Activated CD4-positive, alpha-beta T cell treated with anti-CD3 and anti-CD28 coated beads for 1 hour (primary cell): Measurements from ENCODE around the gene UBAP2.

Experiments used
- DNase-seq: peaks from one replicate; pipeline ENCODE4 v3.0.0-alpha.2; 2020

UBAP2 gene, protein sequence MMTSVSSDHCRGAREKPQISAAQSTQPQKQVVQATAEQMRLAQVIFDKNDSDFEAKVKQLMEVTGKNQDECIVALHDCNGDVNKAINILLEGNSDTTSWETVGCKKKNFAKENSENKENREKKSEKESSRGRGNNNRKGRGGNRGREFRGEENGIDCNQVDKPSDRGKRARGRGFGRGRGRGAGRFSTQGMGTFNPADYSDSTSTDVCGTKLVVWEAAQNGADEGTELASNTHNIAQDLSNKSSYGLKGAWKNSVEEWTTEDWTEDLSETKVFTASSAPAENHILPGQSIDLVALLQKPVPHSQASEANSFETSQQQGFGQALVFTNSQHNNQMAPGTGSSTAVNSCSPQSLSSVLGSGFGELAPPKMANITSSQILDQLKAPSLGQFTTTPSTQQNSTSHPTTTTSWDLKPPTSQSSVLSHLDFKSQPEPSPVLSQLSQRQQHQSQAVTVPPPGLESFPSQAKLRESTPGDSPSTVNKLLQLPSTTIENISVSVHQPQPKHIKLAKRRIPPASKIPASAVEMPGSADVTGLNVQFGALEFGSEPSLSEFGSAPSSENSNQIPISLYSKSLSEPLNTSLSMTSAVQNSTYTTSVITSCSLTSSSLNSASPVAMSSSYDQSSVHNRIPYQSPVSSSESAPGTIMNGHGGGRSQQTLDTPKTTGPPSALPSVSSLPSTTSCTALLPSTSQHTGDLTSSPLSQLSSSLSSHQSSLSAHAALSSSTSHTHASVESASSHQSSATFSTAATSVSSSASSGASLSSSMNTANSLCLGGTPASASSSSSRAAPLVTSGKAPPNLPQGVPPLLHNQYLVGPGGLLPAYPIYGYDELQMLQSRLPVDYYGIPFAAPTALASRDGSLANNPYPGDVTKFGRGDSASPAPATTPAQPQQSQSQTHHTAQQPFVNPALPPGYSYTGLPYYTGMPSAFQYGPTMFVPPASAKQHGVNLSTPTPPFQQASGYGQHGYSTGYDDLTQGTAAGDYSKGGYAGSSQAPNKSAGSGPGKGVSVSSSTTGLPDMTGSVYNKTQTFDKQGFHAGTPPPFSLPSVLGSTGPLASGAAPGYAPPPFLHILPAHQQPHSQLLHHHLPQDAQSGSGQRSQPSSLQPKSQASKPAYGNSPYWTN

DNA sequence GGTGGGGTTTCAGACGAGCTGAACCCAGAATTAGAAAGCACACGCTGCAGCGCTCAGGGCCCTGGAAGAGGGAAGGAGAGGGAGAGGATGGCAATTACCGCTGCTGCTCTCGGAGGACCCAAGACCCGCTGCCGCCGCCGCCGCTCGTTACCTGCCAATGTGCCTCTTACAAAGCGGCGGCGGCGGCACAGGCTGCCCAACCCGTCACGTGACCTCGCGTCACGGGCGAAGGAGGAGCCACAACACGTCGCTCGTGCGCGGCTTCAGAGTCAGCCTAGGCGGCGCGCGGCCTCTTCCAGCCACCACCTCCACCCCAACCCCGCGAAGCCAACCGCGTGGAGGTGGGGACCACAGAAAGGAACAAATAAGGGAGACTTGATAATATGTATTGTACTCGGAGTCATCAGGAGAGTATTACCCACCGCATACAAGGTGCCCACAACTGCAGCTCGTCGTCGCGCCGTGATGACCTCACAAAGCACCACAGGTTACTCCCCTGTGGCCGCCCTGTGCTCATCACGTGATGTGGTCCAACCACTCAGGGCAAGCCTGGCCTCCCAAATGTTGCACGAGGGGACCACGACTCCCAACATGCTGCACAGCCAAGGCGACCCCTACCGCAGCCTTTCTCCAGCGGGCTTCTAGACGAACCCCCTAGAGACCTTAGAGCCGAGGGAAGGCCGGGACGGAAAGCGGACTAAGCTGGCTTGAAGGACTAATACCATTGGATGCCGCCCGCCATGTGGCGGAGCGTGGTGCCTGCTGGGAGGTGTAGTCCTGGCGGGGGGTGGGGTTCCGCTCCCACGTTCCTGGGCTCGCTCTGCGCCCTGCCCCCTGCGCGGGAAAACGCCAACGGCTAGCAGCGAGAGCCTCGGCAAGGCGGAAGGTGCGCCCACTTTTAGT, at the start of gene UBAP2:
Gene UBAP2, minus strand, starts transcription at position 161 of the 903 bp plus-strand sequence. CDS start 31,739 bp downstream, outside the sequence.
- DNase-seq, result peak; percentile 95

DNA sequence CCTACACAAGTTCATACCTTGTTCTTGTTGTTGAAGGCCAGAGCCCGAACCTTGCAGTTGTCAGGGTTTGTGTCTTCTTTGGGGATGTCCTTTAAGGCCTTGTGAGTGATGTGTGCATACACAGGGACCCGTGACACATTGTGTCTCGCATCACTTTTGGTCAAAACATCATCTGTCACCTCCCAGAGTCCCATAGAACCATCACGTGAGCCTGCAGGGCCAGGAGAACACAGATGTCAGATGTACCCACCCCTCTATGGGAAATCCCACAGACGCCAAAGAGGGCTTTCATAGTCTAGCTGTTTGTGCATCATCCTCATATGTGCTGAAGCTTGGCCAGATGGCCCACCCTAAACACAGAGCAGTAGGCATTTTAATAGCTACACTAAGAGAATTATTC, 49.6 kb upstream of the UBAP2 start:
- no peak for DNase-seq

DNA sequence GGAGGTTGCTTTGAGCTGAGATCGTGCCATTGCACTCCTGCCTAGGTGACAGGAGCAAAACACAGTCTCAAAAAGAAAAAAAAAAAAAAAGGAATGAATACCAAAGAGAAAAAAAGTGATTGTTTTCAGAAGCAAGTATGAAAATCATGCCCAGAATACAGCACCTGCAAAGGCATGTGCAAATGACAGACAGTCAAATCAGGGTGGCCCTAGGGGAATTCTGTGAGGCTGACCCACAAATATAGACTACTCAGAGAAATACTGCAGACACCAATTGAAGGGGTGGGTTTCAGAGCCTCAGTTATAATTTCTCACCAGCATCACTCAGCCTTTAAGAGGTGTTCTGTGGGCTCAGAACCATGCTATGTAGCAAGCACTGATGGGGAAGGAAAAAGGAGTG, 49.2 kb upstream of the UBAP2 start:
- no peak for DNase-seq

DNA sequence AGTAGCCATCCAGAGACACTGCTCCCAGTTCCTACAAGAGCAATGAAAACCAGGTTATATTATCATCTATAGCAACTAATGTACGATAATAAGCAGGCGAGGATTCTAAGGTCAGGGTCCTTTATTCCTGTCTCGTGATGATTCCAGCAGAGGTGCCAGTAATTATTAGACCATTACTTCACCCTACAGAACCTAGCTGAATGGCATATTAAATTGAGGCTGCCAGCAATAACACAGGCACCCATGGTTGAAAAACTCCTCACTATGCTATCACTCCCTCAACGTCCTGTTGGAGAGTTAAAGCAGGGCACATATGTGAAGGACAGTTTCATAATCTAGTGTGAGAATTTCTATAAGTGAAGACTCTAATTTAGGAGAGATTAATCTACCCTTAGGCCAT, 48.1 kb upstream of the UBAP2 start:
- no peak for DNase-seq

DNA sequence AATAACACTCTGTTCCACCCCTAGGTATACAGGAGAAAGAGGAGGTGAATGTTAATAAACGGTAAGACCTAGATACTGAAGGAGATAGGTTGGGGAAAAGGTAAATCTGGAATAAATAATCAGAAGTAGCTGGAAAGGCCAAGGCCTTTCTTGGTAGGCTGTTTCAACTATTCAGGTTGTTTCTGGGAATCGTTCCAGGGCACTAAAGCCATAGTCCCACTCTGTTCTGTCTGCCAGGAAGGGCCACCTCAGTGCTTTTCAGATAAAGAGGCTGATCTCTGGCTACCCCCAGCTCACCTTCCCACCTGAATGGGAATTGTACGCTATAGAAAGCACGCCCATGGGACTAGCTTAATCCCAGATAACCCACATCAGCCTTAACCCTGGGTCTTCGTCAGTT, 44.9 kb upstream of the UBAP2 start:
- DNase-seq, result no peak

DNA sequence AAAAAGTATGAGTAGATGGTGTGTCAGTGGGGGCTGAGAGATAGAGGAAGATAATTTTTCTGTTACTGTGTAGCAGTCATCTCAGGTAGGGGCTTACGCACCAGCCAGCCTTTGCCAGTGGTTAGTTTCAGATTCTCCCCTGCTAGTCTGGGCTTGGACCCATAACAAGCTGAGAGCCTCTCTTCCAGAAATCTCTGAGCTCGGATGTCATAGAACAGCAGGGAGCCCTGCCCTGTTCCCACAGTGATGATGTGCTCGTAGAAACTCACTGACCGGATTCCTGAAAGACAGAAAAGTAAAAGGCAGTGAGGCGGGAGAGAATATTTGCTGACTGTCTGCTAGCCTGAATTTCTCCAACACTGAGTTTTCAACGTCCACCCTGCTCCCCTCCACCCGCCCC, 40.6 kb upstream of the UBAP2 start:
- no peak for DNase-seq

DNA sequence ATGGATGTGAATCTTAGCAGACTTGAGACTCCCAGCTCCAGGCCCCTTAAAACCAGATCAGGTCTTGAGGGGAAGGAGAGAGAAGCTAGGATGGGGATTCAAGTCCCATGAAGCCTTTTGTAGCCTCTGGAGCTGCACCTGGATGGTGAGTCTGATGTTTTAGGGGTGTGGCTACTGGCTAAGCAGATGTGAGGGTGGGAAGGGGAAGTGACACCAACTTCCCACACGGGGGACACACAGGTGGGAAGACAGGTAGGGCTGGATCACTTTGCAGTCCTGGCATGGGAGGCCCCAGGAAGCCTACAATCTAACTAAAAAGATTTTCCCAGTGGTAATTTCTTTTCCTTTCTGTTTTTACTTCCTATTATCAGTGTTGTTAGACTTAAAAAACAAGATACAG, 38.7 kb upstream of the UBAP2 start:
- DNase-seq, result no peak

DNA sequence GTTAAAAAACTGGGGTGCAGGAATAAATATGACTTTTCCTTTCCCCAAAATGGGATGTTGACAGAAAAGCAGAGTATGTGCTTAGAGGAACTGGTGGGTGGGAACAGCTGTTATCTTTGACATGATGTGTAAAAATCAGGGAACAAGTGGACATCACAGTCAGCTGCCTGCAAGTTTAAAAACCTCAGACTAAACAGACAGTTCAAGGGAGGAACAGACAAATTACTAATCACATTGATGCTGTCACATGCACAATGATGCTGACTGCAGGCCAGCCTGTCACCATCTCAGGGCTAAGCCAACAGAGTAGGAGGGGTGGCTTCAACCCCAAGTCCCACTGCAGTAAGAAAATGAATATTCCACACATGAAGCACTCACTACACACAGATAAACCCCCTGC, 38.2 kb upstream of the UBAP2 start:
- DNase-seq, result no peak

DNA sequence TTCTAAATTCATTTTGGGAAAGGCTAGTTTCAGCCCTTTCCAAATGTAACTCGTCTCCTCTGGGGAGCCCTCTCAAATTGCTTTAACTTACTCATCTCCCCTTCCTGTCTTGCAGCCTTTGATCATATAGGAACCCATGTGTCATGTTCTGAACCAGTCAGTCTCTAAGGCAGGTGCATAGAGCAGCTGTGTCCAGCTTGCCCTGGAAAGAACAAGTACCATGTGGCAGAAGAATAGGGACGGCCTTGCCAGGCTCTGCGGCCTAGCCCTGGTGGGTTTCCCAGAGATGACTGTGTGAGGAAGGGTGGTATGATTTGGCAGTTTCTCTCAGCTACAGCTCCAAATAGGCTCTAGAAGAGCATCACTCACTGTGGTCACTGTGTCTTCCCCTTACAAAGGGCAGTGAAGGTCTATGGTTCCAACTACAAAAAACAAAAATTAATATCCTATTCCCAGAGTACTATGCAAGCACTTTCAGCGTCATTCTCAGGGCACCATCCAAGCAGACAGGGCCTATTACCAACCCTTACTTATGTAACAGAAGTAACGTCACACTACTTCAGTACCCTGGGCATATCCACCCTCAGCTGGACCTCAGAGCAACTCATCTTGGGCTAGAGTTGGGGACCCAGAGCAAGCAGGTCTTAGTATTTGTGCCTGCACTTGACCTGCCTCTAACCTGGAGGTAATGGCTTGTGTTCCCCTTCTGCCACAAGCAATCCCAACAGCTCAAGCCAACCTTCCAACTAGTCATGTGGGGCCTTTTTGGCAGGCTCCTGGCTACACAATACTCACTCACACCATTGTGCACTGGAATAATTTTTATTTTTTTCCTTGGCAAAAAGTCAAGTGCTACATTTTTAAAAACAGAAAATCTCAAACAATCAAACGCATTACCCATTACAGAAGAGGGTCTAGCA, 37.2 kb upstream of the UBAP2 start:
- no peak for DNase-seq

DNA sequence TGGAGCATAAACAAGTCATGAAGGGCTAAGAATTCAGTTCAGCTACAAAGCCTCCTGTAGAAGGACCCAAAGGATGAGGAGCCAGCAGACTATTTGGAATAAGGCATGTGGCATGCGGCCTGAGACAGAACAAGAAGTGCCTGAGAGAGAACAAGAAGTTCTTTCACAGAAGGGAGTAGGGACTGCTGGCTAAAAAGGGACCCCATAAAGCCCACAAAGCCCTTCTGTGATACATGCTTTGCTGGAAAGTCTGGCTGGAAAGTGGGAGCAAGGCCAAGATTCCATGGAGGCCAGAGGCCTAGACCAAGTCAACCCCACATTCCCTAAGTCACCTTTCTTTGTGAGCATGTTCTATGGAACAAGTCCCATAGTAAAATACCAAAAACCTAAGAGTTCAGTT, 35.9 kb upstream of the UBAP2 start:
- DNase-seq, result no peak

DNA sequence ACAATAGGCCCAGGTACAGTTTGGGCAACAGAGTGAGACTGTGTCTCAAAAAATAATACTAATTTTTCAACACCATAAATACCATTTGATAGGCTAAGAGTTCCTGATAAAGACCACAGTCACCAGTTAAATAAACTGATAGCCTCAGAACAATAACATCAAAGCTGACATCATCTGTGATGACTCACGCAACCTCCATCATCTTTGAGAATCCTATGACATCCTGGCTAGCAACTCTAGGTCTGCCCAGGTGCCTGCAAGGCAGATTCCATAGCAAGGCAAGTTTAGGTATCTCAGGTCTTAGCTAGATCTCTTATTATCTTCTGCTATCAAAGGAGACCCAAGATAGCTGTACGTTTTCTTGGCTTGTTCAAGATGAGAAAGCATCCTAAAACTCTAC, 30.5 kb upstream of the UBAP2 start:
- no peak for DNase-seq

DNA sequence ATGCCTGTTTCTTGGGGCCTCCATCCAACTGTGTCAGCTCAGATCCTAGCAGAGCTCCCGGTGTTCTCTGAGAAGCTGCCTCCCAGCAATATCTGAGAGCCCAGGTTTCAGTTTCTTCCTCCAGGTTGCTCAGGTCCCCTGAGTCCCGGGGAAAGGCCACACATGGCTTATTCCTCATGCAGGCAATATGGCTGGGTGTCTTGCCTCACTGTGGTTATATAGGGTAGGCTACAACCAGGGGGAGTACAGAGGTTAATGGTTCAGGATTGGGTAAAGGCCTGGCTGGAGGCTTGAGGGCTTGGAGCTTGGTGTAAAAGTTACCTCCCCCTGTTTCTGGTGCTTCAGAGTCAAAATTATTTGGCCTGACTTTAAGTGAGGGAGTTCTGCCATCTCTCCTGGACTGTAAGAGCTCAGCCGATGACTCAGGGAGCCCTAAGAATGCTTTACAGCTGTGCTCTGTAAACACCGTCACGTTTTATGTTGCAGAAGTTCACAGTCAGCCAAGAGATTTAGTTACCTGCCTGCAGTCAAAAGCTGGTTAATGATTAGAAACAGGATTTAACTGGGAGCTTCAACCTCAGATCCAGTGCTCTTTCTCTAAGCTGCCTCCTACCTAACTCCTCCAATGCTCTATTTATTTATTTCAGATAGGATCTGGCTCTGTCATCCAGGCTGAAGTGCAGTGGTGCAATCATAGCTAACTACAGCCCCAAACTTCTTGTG, 24.3 kb upstream of the UBAP2 start:
- DNase-seq, result no peak

DNA sequence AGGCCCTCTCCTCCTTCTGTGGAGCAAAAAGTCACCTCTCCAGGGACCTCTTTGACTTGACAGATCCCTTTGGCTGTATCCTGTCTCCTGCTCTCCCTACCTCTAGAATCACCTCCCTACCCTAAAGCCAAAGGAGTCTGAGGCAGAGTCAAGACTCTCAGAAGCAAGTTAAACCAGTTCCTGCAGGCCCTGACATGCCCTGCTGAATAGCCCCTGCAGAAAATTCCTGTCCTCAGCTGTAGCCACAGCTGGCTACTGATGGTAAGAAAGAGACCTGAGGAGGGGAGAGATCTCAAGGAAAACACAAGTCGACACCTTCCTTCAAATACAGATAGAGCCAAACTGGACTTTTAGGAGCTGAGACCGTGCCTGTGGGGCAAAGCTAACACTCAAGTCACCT, 23.7 kb upstream of the UBAP2 start:
- no peak for DNase-seq

DNA sequence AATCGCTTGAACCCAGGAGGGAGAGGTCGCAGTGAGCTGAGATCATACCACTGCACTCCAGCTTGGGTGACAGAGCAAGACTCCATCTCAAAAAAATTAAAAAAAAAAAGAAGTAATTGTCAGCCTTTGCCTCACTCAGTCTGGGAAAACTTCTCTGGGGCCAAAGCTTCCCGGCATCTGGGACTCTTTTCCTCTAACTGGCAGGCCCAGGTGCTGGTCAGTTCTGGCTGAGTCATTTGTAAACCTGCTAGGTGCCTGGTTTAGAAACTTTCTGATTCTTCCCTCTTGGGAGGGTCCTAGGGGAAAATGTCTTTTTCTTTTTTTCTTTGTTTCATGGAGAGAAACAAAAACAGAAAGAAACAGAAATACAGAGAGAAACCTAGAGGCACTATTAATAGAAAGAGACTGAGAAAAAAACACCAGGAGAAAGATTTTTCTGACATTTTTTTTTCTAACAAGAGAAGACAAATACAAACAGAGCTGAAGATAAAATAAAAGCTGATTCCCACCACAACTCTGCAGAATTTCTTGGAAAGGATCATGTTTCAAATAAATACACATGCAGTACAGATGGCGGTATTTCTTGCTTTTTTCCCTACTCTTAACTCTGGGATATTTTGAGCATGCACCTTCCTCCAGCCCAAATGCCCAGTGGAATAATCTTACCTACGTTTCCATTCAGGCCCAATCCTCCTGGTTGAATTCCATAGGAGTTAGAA, 22.1 kb upstream of the UBAP2 start:
- DNase-seq, result no peak

DNA sequence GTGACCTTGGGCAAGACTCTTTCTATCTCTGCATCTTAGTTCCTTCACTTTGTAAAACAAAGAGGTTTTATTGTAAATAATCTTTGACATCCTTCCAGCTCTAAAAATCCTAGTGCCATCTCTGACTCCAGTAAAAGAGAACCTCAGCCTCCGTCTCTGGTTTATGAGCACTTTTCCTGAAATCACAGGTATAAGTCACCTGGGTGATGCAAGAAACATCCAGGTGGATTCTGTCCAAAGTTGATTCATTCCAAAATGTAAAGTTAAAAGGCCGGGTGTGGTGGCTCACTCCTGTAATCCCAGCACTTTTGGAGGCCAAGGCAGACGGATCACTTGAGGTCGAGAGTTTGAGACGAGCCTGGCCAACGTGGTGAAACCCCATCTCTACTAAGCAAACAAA, 21.1 kb upstream of the UBAP2 start:
- no peak for DNase-seq

DNA sequence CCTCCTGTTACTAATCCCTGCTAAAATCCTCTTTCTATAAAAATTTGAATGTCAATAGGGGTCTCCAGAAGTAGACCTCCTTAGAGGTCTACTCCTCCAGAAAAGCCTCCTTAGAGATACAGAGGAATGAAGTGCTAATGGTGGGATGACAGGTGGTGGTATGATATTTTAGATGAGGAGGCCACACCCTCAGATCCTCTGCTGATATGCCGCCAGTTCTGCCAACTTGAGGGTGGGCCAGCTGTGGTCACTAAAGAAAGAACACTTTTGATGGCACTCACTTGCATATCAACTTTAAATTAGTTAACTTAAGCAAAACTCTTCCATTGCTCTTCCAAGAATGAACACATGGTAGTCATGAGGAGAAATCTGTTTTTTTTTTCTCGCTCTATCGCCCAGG, 16.9 kb upstream of the UBAP2 start:
- no peak for DNase-seq

DNA sequence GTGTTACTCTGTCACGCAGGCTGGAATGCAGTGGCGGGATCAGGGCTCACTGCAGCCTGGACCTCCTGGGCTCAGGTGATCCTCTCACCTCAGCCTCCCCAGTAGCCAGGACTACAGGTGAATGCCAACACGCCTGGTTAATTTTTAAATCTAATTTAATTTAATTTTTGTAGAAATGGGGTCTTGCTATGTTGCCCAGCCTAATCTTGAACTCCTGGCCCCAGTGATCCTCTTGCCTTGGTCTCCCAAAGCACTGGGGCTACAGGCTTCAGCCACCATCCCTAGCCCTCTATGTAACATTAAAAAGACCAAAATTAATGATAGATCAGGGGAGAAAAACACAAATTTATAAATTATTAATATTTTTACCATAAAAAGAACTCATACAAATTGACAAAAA, 11.3 kb upstream of the UBAP2 start:
- no peak for DNase-seq

DNA sequence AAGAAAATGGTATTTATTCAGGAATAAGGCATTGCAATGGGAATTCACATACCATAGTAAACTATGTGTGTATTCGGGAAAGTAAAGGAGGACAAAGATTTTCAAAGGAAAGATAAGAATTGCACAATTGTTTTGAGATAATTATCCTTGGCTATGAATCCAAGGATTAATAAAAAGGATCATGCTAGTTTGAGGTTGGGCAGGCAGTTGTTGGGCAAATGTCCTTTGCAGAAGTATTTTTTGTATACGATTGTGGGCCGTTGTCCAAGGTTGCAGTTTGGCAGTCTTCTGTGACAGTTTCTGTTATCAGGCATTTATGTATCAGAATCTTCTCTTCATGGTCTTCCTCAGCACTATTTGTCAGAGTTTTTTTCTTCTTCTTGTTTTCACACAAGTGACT, 10.6 kb upstream of the UBAP2 start:
- no peak for DNase-seq

DNA sequence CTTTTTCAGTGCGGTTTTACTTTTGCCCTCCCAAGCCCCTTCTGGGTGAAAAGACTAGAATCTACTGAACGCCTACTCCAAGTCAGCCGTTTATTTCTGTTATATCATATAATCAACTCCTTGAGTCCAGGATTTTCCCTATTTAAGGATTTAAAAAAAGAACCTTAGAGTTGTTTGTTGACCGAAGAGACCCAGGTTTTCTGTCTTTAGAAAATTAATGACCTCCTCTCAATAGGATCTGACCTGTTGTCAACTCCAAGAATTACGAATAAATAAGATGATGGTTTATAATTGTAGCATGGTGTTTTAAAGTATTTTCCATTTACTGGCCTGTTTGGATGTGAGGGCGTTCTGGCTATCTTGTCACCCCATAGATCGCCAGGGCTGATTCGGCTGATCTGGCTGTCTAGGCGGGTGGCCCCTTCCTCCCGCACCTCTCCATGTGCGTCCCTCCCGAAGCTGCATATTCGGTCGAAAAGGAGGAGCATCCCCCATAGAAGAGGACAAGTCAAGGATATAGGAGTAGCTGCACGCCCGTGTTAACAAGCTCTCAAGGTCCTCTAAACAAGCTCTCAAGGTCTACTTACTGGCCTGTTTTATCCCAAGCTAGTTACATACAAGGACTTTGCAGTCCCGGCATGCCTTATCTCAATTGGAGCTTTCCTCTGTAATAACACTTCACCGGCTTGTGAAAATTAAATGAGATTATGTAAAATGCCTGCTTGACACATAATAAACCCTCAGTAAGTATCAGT, 1.1 kb upstream of the UBAP2 start:
- no peak for DNase-seq
